Neural cell (in vitro differentiated cells): Measurements from ENCODE around the gene ARID3B.

ENCODE experiments used
- EP300 ChIP-seq: fragments of 450-650 bp; conservative IDR thresholded peaks from 2 replicates; pipeline ENCODE4 v1.6.1; 2014; ENCODE audit warnings: antibody characterized with exemption, mild to moderate bottlenecking, moderate library complexity; ENCODE audit not compliant: poor library complexity, severe bottlenecking
- EZH2 ChIP-seq: fragments of 200-600, 300-800 bp; shearing (Covaris generic), sonication (generic); IDR thresholded peaks from 2 replicates; pipeline ENCODE4 v1.6.1; 2014; ENCODE audit warnings: antibody characterized with exemption, low read length, borderline replicate concordance, mild to moderate bottlenecking; ENCODE audit not compliant: insufficient read depth, poor library complexity, severe bottlenecking
- POLR2AphosphoS5 ChIP-seq: IDR thresholded peaks from 2 replicates; pipeline ENCODE4 v1.6.1; 2012
- RAD21 ChIP-seq: fragments of 450-650 bp; conservative IDR thresholded peaks from 2 replicates; pipeline ENCODE4 v1.6.1; 2014; ENCODE audit warnings: antibody characterized with exemption, mild to moderate bottlenecking, moderate library complexity
- REST ChIP-seq: IDR thresholded peaks from 2 replicates; pipeline ENCODE4 v1.6.1; 2012; ENCODE audit warnings: borderline replicate concordance
- SMC3 ChIP-seq: fragments of 450-650 bp; conservative IDR thresholded peaks from 2 replicates; pipeline ENCODE4 v1.6.1; 2014; ENCODE audit warnings: antibody characterized with exemption, mild to moderate bottlenecking, moderate library complexity; ENCODE audit not compliant: poor library complexity
- TAF1 ChIP-seq: IDR thresholded peaks from 2 replicates; pipeline ENCODE4 v1.6.1; 2012; ENCODE audit warnings: low read depth
- TF ChIP-seq, protein P1 (sequence below): fragments of 450-650 bp; IDR thresholded peaks from 2 replicates; pipeline ENCODE4 v1.5.1; 2014; ENCODE audit warnings: antibody characterized with exemption, mild to moderate bottlenecking, moderate library complexity; ENCODE audit not compliant: poor library complexity, severe bottlenecking

DNA sequence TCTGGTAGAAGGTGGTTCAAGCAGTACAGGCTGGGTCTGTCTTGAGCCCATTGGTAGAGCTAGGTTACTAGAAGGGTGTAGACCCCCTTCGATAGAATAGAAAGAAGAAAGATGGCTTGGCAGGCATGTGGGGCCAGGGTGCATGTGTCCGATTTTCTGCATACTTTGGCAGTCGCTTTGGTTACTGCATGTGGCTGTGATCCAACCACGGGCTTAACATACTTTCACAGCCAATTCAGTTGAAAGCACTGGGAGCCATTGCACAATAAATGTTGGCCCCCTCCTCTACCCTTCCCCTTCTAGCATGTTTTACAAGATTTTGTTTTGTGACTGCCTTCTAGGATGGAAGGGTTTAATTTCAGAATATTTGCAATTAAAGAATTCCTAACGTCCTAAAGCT lies 7.2 kb downstream of the ARID3B start:
- TF ChIP-seq, protein P1, sequence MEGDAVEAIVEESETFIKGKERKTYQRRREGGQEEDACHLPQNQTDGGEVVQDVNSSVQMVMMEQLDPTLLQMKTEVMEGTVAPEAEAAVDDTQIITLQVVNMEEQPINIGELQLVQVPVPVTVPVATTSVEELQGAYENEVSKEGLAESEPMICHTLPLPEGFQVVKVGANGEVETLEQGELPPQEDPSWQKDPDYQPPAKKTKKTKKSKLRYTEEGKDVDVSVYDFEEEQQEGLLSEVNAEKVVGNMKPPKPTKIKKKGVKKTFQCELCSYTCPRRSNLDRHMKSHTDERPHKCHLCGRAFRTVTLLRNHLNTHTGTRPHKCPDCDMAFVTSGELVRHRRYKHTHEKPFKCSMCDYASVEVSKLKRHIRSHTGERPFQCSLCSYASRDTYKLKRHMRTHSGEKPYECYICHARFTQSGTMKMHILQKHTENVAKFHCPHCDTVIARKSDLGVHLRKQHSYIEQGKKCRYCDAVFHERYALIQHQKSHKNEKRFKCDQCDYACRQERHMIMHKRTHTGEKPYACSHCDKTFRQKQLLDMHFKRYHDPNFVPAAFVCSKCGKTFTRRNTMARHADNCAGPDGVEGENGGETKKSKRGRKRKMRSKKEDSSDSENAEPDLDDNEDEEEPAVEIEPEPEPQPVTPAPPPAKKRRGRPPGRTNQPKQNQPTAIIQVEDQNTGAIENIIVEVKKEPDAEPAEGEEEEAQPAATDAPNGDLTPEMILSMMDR = no peak
- TF ChIP-seq REST = no peak
- TF ChIP-seq POLR2AphosphoS5 = no peak
- TF ChIP-seq TAF1 = no peak
- TF ChIP-seq EZH2 = no peak
- TF ChIP-seq SMC3 = no peak
- no peak for TF ChIP-seq EP300
- TF ChIP-seq RAD21 = no peak
